Left ventricle myocardium inferior (tissue), 1 donor: ENCODE results near the gene BTBD9. TPM values are rescaled to one million over a fixed set of nuclear protein-coding genes. Genes with fewer than 3 reads are reported as not detected.

ENCODE experiments used
- DNase-seq: peaks from one replicate; pipeline ENCODE4 v3.0.0-alpha.2; 2020
- H3K27ac ChIP-seq: fragments of 200-600 bp; replicated peaks from 2 replicates; pipeline ENCODE4 v1.8.0; 2021
- H3K27me3 ChIP-seq: fragments of 200-600 bp; 2 replicates; pipeline ENCODE4 v1.8.0; 2021; ENCODE audit warnings: low read depth
- H3K36me3 ChIP-seq: fragments of 200-600 bp; 2 replicates; pipeline ENCODE4 v1.8.0; 2021
- H3K4me1 ChIP-seq: fragments of 200-600 bp; 2 replicates; pipeline ENCODE4 v1.8.0; 2021
- H3K4me3 ChIP-seq: fragments of 200-600 bp; 2 replicates; pipeline ENCODE4 v1.8.0; 2021; ENCODE audit warnings: mild to moderate bottlenecking, moderate library complexity
- H3K9me3 ChIP-seq: fragments of 200-600 bp; replicated peaks from 2 replicates; pipeline ENCODE4 v1.8.0; 2021
- CTCF ChIP-seq: fragments of 200-600 bp; IDR thresholded peaks from 2 replicates; pipeline ENCODE4 v1.8.0; 2021; ENCODE audit warnings: antibody characterized with exemption, mild to moderate bottlenecking, borderline replicate concordance
- intact Hi-C: fragments of 100-400 bp; cut with micrococcal nuclease; formaldehyde crosslinking; loops from one replicate; pipeline ENCODE4 v1.11.0; 2022
- total RNA-seq: library from RNA; stranded (reverse); fragmentation: NEBNext Ultra II Directional; extraction: Animal tissue kit (Norgen Biotek cat#: 25700); gene quantifications from one replicate; pipeline ENCODE4 v1.2.1, GENCODE V29; 2021
- donor health status: DM: no; HTN: yes; CAD: no; lungs with severe emphysema.

The BTBD9 gene
- total RNA-seq, 1 donor from 2014 or later = 16.5 TPM

GRCh38 chr6:38158762-38159350 lies 480.9 kb downstream of the BTBD9 start:
- intact Hi-C loops = no loop called here
- Histone ChIP-seq H3K36me3 (no peaks in the 10 kb centered on the region), H3K4me1 (peaks cover 19% of the 10 kb centered on the region), H3K27me3 (no peaks in the 10 kb centered on the region), H3K9me3 (no peaks in the 10 kb centered on the region), H3K27ac (no peak overlapping the region), H3K4me3 (no peak overlapping the region)
- DNase-seq = no peak
- TF ChIP-seq CTCF = no peak

GRCh38 chr6:38157905-38158304 lies 481.8 kb downstream of the BTBD9 start:
- DNase-seq = no peak
- H3K27ac ChIP-seq = no peak overlapping the region
- no peaks in the 10 kb centered on the region for H3K9me3 ChIP-seq
- H3K27me3 ChIP-seq = no peaks in the 10 kb centered on the region
- no peak overlapping the region for H3K4me3 ChIP-seq
- intact Hi-C loops = no loop called here
- H3K36me3 ChIP-seq = peaks cover 2% of the 10 kb centered on the region
- TF ChIP-seq CTCF = no peak
- peaks cover 19% of the 10 kb centered on the region for H3K4me1 ChIP-seq

- intact Hi-C loops = no loop called here
- no peaks in the 10 kb centered on the region for H3K27me3 ChIP-seq
These were observed 482.7 kb downstream of the BTBD9 start for GRCh38 chr6:38156818-38157565.

GRCh38 chr6:38155621-38156204 lies 484.0 kb downstream of the BTBD9 start:
- no peak for TF ChIP-seq CTCF
- no peak for DNase-seq
- intact Hi-C loops = no loop called here
- Histone ChIP-seq H3K27me3 (no peaks in the 10 kb centered on the region), H3K36me3 (peaks cover 14% of the 10 kb centered on the region), H3K27ac (no peak overlapping the region), H3K4me1 (peaks cover 19% of the 10 kb centered on the region), H3K9me3 (no peaks in the 10 kb centered on the region), H3K4me3 (no peak overlapping the region)

More at GRCh38 chr6:38156818-38157565, 482.7 kb downstream of the BTBD9 start:
- Histone ChIP-seq H3K4me3 (no peak overlapping the region), H3K27ac (no peak overlapping the region), H3K4me1 (peaks cover 19% of the 10 kb centered on the region), H3K9me3 (no peaks in the 10 kb centered on the region), H3K36me3 (peaks cover 9% of the 10 kb centered on the region)
- no peak for TF ChIP-seq CTCF
- DNase-seq = no peak

GRCh38 chr6:38155144-38155543 lies 484.6 kb downstream of the BTBD9 start:
- intact Hi-C loops = no loop called here
- no peak for DNase-seq
- TF ChIP-seq CTCF = no peak
- H3K27me3 ChIP-seq = no peaks in the 10 kb centered on the region
- peaks cover 19% of the 10 kb centered on the region for H3K4me1 ChIP-seq
- H3K4me3 ChIP-seq = no peak overlapping the region
- H3K27ac ChIP-seq = no peak overlapping the region
- no peaks in the 10 kb centered on the region for H3K9me3 ChIP-seq
- peaks cover 14% of the 10 kb centered on the region for H3K36me3 ChIP-seq
